GM12865 (cell line): ENCODE measurements around the gene TERB2.
"Not testable (repeated sequence)": the region's sequence is repeated elsewhere in the genome, so short reads cannot be mapped to it uniquely, and the experiment has no call there.

Source experiments
- DNase-seq: peaks from one replicate; pipeline ENCODE4 v3.0.0; 2010; ENCODE audit warnings: low read depth
- H3K4me3 ChIP-seq: 2 replicates; pipeline ENCODE4 v1.5.1; 2011; ENCODE audit warnings: mild to moderate bottlenecking, low read depth, low read length, control low read depth
- CTCF ChIP-seq: IDR thresholded peaks from 2 replicates; pipeline ENCODE4 v1.5.1; 2011; ENCODE audit warnings: low read length, control low read depth, low read depth, inconsistent platforms; ENCODE audit not compliant: insufficient read depth; ENCODE audit errors: missing control alignments

The TERB2 gene, protein sequence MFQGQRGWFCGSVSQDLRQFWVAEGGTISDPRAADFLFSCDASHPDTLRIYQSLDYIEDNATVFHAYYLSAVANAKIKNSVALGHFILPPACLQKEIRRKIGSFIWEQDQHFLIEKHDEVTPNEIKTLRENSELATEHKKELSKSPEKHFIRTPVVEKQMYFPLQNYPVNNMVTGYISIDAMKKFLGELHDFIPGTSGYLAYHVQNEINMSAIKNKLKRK

GRCh38 chr15:44956388-44956787, at the start of gene TERB2:
TSS of gene TERB2 (plus strand) at chr15:44956687. CDS start at chr15:44956719, 32 bp downstream.
- H3K4me3 ChIP-seq = no peak within 1 kb of the TSS
- no peak for TF ChIP-seq CTCF
- no peak for DNase-seq

DNA sequence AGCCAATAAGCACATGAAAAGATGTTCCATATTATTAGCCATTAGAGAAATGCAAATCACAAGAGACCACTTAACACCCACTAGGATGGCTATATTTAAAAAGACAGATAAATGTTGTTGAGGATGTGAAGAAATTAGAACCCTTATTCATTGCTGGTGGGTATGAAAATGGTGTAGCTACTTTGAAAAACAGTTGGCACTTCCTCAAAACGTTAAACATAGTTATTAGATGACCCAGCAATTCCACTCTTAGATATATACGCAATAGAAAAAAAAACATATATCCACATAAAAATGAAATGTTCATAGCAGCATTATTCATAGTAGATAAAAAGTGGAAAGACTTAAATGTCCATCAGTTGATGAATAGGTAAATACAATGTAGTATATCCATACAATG, 47.1 kb upstream of the TERB2 start:
- no peak for TF ChIP-seq CTCF
- no peak overlapping the region for H3K4me3 ChIP-seq
- DNase-seq = no peak

GRCh38 chr15:44910981-44911625, 45.4 kb upstream of the TERB2 start:
- TF ChIP-seq CTCF = no peak
- no peak overlapping the region for H3K4me3 ChIP-seq
- DNase-seq = no peak

GRCh38 chr15:44912186-44912585, 44.3 kb upstream of the TERB2 start:
- H3K4me3 ChIP-seq, DNase-seq: not testable (repeated sequence)

- not testable (repeated sequence) for H3K4me3 ChIP-seq, DNase-seq
Observed at GRCh38 chr15:44912974-44913448, 43.5 kb upstream of the TERB2 start.

DNA sequence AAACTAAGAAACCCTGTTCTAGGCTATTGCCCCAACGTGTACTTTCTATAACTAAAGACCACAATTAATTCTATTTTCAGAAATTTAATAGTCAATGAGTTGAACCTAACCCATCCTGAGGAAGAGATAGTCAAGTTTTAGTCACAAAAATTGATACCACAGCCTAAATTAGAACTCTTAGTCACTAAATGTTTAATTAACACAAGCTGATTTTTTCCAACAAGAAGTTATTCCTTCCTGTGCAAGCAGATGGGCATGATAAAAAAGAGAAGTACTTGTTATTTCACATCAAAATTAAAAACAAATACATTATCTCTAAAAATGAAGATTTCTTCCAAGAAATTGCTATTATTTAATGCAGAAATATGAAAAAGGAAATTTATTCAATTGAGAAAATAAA, 38.4 kb upstream of the TERB2 start:
- no peak overlapping the region for H3K4me3 ChIP-seq
- DNase-seq = no peak
- TF ChIP-seq CTCF = no peak

DNA sequence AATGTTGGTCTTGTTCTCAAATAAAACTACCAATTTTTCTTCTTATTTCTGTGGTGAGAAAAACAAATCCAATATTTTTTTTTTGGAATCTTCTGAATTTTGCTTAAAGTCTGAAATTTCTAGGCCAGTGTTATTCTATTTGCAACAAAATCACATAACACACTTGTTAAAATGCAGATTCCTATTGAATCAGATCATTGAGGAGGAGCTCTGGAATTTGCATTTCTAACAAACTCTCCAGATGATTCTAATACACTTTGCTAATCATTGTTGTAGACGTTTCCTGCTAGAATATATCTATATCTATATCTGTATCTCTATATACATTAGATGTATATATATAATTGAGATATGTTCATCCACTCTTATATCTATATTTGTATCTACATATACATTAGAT, 27.8 kb upstream of the TERB2 start:
- not testable (repeated sequence) for H3K4me3 ChIP-seq, DNase-seq

- DNase-seq, H3K4me3 ChIP-seq: not testable (repeated sequence)
Observed at GRCh38 chr15:44930283-44930682, 26.2 kb upstream of the TERB2 start.

- not testable (repeated sequence) for DNase-seq, H3K4me3 ChIP-seq
Observed at GRCh38 chr15:44958302-44958701, 1.8 kb downstream of the TERB2 start.
